Measurements from ENCODE around the gene EPSTI1.
A peak's percentile ranks its signal among the peaks of the same experiment; 100 is the strongest.
"Not testable (repeated sequence)": the region's sequence is repeated elsewhere in the genome, so short reads cannot be mapped to it uniquely, and the experiment has no call there.

The EPSTI1 gene, protein sequence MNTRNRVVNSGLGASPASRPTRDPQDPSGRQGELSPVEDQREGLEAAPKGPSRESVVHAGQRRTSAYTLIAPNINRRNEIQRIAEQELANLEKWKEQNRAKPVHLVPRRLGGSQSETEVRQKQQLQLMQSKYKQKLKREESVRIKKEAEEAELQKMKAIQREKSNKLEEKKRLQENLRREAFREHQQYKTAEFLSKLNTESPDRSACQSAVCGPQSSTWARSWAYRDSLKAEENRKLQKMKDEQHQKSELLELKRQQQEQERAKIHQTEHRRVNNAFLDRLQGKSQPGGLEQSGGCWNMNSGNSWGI

DNA sequence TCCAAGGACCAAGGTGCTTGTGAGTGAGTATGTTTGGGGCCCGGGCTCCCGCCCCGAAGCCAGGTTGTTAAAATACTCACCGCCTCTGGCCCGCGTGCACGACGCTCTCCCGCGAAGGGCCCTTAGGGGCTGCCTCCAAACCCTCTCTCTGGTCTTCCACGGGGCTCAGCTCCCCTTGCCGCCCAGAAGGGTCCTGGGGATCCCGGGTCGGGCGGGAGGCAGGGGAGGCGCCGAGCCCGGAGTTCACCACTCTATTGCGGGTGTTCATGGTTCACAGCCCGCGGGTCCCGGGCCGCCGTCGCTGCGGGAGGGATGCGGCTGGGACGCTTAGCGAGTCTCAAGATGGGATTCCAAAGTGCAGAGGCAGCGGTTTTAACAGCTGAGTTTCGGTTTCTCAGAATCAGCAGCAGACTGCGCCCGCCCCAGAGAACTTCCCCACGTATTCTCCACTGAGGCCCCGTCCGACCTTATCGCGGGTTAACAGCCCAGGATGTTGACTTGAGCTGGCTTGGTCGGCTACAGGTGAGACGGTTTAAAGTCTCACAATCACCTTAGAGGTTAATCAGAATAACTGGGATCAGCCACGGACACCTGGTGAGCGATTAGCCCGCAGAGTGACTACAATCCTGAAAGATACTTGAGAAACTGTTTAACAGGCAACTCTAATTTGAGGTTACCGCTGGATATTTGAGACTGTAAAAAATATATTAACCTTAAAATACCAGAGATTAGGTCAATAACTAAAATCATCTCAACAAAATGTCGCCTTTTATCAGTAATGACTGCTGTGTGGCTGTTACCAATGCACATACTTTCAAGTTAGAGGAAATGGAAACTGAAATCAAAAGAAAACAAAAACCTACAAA lies at the start of gene EPSTI1:
TSS of gene EPSTI1 (minus strand) at position 344 of the 866 bp plus-strand sequence. CDS start at position 268, 76 bp downstream.
- TF ChIP-seq, protein P1, sequence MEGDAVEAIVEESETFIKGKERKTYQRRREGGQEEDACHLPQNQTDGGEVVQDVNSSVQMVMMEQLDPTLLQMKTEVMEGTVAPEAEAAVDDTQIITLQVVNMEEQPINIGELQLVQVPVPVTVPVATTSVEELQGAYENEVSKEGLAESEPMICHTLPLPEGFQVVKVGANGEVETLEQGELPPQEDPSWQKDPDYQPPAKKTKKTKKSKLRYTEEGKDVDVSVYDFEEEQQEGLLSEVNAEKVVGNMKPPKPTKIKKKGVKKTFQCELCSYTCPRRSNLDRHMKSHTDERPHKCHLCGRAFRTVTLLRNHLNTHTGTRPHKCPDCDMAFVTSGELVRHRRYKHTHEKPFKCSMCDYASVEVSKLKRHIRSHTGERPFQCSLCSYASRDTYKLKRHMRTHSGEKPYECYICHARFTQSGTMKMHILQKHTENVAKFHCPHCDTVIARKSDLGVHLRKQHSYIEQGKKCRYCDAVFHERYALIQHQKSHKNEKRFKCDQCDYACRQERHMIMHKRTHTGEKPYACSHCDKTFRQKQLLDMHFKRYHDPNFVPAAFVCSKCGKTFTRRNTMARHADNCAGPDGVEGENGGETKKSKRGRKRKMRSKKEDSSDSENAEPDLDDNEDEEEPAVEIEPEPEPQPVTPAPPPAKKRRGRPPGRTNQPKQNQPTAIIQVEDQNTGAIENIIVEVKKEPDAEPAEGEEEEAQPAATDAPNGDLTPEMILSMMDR (IDR thresholded peaks at IDR 0.05) = no peak
- Histone ChIP-seq H3K36me3 (ENCODE audit: control insufficient read depth, insufficient read depth, low read length) (no peaks in the 10 kb centered on the region), H3K79me2 (no peaks in the 10 kb centered on the region), H3K4me2 (ENCODE audit: low read length) (peak within 1 kb of the TSS; percentile 79), H3K9me3 (ENCODE audit: control insufficient read depth, low read length) (no peaks in the 10 kb centered on the region), H3K4me1 (no peaks in the 10 kb centered on the region), H3K27me3 (ENCODE audit: control insufficient read depth, insufficient read depth, low read length) (no peaks in the 10 kb centered on the region), H3K9ac (peak within 1 kb of the TSS; percentile 8), H3K27ac (peak within 1 kb of the TSS; percentile 67), H2AFZ (peak within 1 kb of the TSS; percentile 77), H3K4me3 (ENCODE audit: low read depth, low read length) (peak within 1 kb of the TSS; percentile 77)

DNA sequence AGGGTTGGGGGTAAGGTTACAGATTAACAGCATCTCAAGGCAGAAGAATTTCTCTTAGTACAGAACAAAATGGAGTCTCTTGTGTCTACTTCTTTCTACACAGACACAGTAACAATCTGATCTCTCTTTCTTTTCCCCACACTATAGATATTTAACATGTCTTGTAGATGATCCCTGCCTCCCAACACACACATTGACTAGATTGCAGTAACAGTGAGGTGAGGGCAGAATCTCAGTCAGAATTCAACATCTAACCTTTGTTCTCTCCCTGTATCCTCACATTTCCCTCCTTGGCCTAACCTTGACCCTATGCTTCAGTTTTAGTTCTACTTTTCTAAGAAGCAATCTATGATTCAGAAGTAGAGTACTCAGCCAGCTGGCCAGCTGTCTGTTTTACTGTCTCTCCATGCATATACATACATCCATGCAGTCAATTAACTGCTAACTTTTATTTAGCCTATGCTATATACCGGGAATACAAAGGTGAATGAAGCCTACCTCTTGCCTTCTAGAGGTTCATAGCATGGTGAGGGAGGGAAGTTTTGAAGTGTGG lies 49.4 kb upstream of the EPSTI1 start:
- Histone ChIP-seq H3K4me1 (no peaks in the 10 kb centered on the region), H2AFZ (no peak overlapping the region), H3K27ac (no peak overlapping the region), H3K27me3 (ENCODE audit: control insufficient read depth, insufficient read depth, low read length) (no peaks in the 10 kb centered on the region), H3K79me2 (peaks cover 2% of the 10 kb centered on the region), H3K4me3 (ENCODE audit: low read depth, low read length) (no peak overlapping the region), H3K9ac (no peak overlapping the region), H3K36me3 (ENCODE audit: control insufficient read depth, insufficient read depth, low read length) (no peaks in the 10 kb centered on the region), H3K9me3 (ENCODE audit: control insufficient read depth, low read length) (no peaks in the 10 kb centered on the region), H3K4me2 (ENCODE audit: low read length) (no peak overlapping the region)
- TF ChIP-seq, protein P1 (IDR thresholded peaks at IDR 0.05) = no peak

DNA sequence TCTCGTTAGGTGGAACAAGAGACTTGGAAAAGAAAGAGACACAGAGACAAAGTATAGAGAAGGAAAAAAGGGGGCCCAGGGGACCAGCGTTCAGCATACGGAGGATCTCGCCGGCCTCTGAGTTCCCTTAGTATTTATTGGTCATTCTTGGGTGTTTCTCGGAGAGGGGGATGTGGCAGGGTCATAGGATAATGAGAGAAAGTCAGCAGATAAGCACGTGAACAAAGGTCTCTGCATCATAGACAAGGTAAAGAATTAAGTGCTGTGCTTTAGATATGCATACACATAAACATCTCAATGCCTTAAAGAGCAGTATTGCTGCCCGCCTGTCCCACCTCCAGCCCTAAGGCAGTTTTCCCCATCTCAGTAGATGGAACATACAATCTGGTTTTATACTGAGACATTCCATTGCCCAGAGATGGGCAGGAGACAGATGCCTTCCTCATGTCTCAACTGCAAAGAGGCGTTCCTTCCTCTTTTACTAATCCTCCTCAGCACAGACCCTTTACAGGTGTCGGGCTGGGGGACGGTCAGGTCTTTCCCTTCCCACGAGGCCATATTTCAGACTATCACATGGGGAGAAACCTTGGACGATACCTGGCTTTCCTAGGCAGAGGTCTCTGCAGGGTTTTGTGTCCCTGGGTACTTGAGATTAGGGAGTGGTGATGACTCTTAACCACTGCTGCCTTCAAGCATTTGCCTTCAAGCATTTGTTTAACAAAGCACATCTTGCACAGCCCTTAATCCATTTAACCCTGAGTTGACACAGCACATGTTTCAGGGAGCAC lies 48.7 kb upstream of the EPSTI1 start:
- H3K79me2 ChIP-seq = not testable (repeated sequence)

DNA sequence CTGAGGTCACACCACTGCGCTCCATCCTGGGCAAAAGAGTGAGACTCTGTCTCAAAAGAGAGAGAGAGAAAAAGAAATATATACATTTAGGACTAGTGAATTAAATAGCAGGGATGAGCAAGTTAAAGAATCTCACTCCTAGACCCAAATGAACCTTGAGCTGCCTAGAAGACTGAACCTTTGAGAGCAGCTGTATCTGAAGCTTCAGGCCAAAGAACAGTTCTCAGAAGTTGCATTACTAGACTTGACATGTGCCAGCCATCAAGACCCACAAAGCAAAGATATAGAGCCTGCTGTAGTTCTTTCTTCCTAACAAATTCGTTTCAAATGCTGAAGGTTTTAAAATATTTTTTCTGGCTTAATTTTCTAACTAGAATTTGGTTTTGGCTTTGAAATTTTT lies 47.9 kb upstream of the EPSTI1 start:
- Histone ChIP-seq H3K9ac (no peak overlapping the region), H3K27me3 (ENCODE audit: control insufficient read depth, insufficient read depth, low read length) (no peaks in the 10 kb centered on the region), H3K36me3 (ENCODE audit: control insufficient read depth, insufficient read depth, low read length) (no peaks in the 10 kb centered on the region), H3K4me1 (no peaks in the 10 kb centered on the region), H3K4me2 (ENCODE audit: low read length) (no peak overlapping the region), H3K27ac (no peak overlapping the region), H2AFZ (no peak overlapping the region), H3K9me3 (ENCODE audit: control insufficient read depth, low read length) (no peaks in the 10 kb centered on the region), H3K79me2 (peaks cover 2% of the 10 kb centered on the region), H3K4me3 (ENCODE audit: low read depth, low read length) (no peak overlapping the region)
- TF ChIP-seq, protein P1 (IDR thresholded peaks at IDR 0.05) = no peak

More for the DNA sequence above, 48.7 kb upstream of the EPSTI1 start:
- H3K4me2 ChIP-seq (ENCODE audit: low read length); H3K36me3 ChIP-seq (ENCODE audit: control insufficient read depth, insufficient read depth, low read length); H3K4me3 ChIP-seq (ENCODE audit: low read depth, low read length); H2AFZ ChIP-seq; H3K9ac ChIP-seq; H3K27ac ChIP-seq; H3K27me3 ChIP-seq (ENCODE audit: control insufficient read depth, insufficient read depth, low read length); H3K4me1 ChIP-seq; H3K9me3 ChIP-seq (ENCODE audit: control insufficient read depth, low read length): not testable (repeated sequence)

Measured in parathyroid adenoma (tissue), 2 donors.